GM12872 (cell line): ENCODE results near the gene PCSK7.

Experiments used
- TF ChIP-seq, protein P1 (sequence below): IDR thresholded peaks from 3 replicates; pipeline ENCODE4 v1.5.1; 2011; ENCODE audit warnings: low read depth, mild to moderate bottlenecking, low read length, moderate library complexity; ENCODE audit not compliant: insufficient read depth

Gene PCSK7

DNA sequence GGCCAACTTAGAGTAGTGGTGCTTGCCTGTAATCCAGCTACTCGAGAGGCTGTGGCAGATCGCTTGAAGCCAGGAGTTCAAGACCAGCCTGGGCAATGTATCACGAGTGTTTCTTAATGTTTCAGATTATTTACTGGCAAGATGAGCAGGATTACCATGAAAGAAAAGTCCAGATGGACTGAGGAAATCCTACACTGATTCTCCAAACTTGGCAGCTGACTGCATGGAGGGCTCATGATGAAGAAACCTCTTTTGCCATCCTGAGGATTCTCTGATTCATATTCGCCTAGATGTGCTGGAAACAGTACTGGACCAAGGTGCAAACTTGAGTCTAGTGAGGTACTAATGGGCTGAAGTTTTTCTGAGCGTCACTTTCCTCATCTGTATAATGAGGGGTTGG lies 56.1 kb downstream of the PCSK7 start:
- TF ChIP-seq, protein P1, sequence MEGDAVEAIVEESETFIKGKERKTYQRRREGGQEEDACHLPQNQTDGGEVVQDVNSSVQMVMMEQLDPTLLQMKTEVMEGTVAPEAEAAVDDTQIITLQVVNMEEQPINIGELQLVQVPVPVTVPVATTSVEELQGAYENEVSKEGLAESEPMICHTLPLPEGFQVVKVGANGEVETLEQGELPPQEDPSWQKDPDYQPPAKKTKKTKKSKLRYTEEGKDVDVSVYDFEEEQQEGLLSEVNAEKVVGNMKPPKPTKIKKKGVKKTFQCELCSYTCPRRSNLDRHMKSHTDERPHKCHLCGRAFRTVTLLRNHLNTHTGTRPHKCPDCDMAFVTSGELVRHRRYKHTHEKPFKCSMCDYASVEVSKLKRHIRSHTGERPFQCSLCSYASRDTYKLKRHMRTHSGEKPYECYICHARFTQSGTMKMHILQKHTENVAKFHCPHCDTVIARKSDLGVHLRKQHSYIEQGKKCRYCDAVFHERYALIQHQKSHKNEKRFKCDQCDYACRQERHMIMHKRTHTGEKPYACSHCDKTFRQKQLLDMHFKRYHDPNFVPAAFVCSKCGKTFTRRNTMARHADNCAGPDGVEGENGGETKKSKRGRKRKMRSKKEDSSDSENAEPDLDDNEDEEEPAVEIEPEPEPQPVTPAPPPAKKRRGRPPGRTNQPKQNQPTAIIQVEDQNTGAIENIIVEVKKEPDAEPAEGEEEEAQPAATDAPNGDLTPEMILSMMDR = no peak

DNA sequence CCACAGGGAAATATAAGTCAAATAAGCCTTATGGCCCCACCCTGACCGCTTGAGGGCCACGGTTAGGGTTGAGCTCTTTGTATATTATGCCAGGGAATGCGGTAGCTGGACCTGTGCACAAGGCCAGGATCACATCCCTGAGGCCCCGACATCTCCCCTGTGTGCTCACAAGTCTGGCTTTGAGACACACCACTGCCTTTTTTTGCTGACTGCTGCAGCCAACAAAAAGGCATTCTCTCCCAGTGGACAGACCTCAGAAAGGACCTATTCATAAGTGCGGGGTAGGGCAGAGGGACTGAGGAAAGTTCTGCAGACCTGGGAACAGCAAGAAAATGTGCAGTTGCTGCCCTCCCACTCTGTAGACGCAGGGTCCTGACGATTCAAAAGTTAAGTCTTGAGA lies 56.8 kb downstream of the PCSK7 start:
- TF ChIP-seq, protein P1 = no peak

DNA sequence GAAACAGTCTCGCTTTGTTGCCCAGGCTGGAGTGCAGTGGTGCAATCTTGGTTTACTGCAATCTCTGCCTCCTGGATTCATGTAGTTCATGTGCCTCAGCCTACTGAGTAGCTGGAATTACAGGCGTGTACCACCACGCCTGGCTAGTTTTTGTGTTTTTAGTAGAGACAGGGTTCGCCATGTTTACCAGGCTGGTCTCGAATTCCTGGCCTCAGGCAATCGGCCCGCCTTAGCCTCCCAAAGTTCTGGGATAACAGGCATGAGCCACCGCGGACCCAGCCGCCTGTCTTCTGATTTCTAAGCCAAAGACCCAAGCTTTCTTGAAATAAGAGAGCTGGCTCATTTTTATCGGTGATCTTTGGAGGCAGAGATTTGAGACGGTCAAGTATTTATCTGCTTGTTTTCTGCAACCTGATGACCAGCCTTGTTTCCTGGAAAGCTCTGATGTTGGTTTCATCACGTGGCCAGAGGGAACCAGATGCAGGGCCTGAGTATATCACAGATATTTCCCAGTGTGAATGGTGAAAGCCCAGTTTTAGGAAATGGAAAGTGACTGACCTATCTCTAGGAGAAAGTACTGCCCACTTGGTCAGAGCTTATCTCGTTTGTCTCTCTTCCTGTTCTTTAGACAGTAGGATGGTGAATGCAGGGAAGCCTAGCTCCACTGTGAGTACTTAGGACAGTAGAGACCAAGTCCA lies 59.0 kb downstream of the PCSK7 start:
- TF ChIP-seq, protein P1 = no peak

DNA sequence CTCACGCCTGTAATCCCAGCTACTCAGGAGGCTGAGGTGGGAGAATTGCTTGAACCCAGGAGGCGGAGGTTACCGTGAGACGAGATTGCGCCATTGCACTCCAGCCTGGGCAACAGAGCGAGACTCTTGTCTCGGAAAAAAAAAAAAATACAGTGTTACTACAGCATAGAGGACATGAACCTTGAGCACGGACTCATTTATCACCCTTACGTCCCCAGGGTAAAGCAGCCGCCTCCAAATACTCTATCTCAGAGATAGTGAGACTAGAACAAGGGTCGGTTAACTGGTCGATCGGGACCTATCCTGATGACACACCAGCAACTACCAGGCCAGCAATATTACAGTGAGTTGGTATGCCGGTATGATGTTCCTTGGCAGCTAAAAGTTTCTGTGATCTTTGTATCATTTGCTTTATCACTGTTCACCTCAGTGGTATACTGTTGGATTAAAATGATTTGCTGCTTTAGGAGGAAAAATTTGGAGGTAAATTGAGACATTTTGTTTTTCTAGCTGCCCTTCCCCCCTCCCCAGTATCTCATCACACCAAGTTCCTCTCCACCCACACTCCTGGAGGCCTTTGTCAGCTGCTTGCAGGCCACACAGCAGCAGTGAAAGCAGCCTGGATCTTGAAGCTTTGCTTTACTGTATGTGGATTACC lies 60.3 kb downstream of the PCSK7 start:
- TF ChIP-seq, protein P1 = no peak

DNA sequence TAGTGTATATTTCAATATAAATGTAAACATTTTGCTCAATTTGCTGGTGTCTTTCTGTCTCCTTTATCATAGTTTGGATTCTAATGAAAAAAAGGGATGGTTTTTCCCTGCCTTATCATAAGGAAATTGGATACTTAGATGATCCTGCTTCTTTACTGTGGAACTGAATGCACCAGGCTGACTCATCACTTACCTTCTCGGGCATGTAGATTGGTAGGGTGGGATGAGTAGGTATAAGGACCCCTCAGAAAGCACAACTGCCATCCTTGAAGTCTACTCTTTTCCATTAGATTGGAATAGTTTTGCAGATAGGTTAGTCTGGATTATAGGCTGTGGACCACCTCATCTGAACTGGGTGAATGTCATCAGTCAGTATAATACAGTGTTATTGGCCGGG lies 60.9 kb downstream of the PCSK7 start:
- TF ChIP-seq, protein P1 = no peak

DNA sequence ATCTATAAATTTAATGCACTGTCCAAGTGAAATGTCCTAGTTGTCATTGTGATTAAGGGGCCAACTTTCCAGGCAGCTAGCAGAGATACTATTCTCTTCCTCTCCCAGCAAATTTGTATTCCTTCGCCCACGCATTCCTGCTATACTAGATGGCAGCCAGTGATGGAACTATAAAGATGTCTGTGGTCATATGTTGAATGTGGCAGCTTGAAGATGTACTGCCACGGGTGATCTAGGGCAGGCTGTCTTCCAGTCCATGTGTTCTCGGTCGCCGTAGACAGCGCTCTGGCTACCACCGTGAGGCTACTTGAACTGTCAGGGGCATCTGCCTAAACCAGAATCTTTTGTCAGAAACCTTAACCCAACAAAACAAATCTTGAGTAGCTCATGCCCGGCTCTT lies 61.7 kb downstream of the PCSK7 start:
- TF ChIP-seq, protein P1 = no peak

DNA sequence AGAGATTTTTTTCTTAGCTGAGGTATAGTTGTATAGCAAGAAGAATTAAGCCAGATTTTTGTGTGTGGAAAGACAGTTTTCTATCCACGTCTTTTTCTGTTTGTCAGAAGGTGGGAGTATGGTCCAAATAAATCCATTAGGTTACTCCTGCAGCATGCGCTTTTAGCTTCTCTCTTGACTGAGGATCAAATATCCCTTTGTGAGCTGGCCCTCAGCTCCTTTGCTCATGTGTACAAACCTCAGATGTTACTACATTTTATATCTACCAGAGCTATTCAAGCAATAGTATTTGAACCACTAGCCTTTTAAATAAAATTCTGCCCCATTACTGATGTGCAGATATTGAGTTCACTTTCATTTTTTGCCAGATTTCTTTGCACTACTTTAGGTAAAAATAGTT lies 62.1 kb downstream of the PCSK7 start:
- TF ChIP-seq, protein P1 = no peak
